Right forelimb (tissue), 1 donor: ENCODE data around the gene SLC7A6.

Source experiments
- DNase-seq: peaks from one replicate; pipeline ENCODE4 v3.0.0-alpha.2; 2018

SLC7A6 gene

DNA sequence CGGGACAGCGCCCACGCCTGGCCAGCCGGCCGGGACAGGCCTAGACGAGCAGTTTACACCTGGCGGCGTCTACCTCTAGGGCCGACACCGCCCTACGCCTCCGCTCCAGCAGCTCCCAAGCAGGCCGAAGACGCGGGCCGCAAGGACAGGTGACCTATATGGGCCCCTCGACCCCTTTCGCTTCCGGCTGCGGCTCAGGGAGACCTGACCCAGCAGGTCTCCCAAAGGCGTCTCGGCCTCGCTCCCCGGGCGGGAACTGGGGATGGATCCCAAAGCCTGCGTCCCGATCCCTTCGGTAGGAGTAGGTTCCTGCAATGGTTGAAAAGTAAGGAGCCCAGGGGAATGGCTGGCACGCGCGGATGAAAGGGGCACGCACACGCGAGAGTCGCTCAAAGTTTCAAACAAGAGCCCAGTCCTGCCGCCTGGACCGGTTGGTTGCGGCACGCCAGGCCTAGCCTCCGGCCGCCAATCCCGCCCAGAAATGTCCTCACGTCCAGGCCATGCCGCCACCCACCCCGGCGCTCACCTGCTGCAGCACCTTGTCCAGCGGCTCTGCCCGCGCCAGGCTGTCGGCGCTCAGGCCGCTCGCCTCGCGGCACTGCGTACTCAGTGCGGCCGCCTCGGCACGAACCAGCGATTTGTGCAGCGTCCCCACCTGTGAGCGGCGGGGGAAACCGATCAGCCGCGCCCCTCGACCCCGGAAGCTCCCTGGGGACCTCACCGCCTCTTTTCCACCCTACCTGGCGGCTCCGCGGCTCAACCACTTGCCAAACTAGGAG lies 29.0 kb upstream of the SLC7A6 start:
- DNase-seq = no peak

DNA sequence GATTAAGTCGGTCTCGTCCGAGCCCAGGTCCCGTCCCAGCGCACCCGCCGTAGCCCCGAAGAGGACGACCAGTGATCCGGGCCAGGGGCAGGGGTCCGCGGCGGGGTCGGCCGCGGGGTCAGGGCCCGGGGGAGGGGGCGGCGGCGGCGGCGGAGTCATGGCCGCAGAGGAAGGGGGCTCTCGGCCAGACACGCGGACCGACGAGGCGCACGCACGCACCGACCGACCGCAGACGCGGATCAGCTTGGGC lies 28.5 kb upstream of the SLC7A6 start, which contains the start of gene ESRP2:
Gene ESRP2 (minus strand): TSS at position 241 of the 250 bp plus-strand sequence. CDS start 82 bp downstream, at position 159.
- DNase-seq = no peak

DNA sequence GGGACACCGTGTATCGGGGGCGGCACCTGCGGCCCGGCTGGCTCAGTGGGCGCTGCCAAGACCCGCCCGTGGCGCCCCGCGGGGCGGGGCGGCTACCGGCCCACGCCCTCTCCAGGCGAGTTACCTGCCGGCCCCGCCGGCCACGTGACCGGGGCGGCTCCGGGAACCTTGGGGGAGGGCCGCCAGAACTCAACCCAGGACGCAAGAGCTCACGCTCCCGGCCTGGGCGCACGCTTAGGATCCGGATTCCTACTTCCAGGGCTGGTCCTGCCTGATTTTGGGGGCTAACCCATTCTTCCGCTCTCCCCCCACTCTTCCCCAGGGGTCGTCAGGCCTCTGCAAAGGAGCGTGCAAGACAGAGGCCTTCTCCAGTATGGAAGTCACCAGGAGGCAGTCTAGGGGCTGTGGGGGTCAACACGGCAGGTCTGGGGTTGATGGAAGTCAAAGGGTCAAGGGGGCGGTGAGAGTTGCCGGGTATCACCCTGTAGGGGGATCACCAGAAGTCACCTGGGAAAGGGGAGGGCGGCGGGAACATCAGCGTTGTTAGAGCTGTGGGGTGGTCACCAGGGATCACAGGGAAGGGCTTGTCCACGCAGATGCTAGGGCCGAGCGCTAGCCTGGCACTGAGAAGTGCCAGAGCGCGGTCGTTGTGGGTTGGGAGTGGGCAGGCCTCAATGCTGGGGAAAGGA lies 28.0 kb upstream of the SLC7A6 start:
- no peak for DNase-seq

DNA sequence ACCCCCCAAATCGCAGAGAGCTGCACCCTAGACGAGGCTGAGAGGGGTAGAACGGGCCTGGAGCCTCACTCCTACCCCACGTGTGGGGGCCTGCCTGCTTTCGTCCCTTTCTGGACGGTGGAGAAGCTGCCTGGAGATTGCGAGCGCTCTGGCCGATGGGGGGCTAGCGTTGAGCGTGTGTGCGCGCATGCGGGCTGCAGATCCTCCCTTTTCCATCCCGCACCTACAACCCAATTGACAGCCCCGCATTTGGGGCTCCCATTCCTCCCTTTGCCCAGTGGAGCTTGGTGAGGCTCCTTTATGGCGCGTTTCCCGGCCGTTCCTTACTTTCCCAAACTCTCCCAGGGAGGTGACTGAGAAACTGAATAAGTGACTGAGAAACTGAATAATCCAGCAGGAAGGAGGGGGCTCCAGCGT lies 27.5 kb upstream of the SLC7A6 start:
- no peak for DNase-seq

DNA sequence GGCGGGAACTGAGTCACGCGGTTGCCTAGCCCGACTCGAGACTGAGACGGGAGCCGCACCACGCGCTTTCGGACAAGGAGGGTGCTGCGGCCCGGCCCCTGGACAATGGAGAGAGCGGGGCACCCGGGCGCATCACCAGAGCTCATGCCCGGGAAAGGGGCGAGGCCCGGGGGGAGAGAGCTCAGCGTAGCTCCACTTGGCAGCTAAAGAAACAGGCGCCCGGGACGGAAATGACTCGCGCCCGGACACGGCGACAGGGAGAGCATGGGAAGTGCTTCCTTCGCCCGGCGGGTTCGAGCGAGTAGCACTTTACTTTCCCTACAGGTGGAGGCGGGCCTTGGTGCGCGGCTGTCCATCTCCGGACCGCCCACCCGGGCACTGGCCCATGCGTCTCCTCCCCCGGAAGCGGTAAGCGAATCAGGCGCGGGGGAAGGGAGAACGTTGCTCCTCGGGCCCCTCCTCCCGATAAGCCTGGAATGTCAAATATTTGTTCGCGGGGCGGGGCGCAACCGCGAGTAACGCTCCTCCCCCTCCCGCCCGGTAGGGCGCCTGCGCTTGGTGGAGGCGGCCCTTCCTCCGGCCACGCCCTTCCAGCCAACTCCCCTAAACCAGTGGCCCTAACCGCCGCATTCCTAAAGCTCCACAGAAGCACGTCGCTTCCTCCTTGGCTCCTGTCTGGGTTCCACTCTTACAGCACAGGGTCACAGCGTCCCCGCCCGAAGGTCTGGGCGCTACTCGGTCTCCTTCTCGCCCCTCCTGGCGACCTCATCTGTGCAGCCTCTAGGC lies 26.9 kb upstream of the SLC7A6 start:
- DNase-seq = peak; percentile 97

DNA sequence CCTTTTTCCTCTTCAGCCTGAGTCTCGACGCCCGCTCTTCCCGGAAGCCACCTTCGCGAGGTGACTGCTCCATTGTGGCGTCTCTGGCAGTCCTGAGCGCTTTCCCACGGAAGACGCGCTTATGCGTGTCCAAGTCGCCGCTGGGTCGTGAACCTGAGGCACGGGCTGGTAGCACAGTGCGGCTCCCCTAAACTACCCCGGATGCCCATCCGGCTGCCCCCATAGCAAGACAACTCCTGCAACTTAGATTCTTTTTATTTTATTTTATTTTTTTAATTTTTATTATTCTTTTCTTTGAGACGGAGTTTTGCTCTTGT lies 26.3 kb upstream of the SLC7A6 start:
- DNase-seq = no peak

DNA sequence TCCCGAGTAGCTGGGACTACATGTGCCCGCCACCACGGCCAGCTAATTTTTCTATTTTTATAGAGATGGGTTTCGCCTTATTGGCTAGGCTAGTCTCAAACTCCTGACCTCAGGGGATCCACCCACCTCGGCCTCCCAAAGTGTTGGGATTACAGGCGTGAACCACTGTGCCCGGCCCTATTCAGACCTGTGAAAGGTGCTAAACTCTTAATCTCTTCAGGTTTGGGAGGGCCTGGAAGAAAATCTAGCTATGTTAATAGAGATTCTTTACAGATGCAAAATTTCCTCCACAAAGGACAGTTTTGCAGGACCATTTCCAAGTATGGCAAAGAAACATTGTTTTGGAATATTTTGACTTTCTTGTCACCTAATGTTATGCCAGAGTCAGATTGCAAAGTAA lies 22.2 kb upstream of the SLC7A6 start:
- DNase-seq = no peak

DNA sequence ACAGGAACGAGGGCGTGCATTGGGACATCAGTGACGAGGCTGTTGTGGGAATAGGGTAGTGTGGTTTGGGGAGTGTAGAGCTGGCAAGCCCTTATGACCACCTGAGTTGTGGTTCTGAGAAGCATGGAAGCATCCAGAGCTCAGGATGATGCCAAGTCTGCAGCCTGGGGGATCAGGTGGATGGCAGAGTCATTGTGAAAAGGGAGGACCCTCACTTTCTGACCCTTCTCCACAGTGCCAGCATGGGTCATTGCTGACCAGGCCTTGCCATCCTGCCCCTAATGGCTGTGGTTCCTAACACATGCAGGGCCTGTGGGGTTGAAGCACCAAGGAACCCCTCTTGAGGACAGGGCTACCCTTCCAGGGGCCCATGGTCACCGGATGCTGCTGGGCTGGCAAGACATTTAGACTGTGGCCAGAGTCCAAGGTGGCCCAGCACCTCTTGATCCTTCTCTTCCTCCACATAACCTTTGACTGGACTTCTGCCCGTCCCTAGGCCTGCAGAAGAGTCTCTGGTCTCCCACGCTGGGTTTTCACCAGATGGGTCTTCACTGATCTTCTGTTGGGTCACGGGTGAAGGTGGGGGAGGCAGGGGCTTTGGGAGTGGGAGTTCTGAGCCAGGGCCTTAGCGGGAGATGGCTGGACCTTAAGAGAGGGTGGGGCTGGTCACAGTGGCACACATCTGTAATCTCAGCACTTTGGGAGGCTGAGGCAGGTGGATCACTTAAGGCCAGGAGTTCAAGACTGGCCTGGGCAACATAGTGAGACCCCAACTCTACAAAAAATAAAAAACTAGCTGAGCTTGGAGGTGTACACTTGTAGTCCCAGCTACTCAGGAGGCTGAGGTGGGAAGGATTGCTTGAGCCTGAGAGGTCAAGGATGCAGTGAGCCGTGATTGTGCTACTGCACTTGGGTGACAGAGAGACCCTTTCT lies 21.1 kb upstream of the SLC7A6 start:
- DNase-seq = no peak

DNA sequence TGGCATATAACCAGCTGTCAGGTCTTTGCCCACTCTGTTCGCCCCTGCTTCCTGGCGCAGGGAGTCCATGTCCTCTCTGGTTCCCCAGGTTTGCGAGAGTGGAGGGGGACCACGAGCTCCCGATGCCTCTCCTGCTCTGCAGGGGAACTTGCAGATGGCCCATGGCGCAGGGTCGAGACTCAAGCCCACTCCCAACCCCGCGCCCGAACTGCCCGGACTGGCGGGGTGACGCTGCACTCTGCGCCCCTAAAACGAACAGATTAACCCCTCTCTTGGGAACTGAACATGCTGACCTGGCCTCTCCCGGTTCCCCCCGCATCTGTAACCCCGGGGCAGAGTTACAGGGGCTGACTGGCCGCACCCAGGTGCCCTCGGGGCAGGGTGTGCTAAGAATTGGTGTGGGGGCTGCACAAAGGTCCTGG lies 19.8 kb upstream of the SLC7A6 start:
- DNase-seq = no peak

DNA sequence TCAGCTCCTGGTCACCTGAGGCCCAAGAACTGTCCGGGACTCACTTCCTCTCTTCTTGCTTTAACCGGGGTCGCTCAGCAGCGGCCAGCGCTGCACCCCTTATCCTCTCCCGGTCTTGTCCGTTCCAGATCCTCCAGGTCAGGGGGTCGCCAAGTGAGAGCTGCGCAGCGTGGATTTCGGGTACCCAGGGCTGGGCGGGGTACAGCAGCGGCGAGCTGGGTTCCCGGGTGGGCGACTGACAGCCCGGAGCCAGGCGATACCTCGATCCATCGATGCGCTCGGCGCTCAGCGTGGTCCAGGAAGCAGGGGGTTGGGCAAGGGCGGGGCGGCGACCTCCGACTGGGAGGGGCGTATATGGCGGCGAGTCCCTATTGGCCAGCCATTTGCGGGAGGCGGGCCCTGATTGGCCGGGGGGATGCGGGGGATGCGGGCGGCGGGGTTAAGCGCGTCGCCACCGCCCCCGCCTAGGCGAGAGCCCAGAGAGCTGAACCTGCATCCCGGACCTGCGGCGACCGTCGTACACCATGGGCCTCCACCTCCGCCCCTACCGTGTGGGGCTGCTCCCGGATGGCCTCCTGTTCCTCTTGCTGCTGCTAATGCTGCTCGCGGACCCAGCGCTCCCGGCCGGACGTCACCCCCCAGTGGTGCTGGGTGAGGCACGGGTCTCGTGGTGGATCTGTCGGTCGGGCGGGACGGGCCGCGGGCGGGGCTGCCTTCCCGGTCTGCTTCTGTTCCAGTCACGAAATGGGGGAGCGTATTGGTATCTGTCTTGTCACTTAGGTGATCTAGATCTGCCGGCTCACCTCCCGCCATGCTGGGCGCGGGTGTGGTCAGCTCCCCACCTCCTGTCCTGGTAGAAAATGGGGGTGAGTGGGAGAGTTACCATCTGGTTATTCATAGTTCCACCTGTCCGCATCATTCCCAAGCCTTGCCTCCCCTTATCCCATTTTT lies 19.1 kb upstream of the SLC7A6 start, which contains the start of gene PLA2G15:
Gene PLA2G15 (plus strand): TSS at position 471 of the 951 bp plus-strand sequence. CDS start 54 bp downstream, at position 525.
- peak; percentile 99 for DNase-seq

DNA sequence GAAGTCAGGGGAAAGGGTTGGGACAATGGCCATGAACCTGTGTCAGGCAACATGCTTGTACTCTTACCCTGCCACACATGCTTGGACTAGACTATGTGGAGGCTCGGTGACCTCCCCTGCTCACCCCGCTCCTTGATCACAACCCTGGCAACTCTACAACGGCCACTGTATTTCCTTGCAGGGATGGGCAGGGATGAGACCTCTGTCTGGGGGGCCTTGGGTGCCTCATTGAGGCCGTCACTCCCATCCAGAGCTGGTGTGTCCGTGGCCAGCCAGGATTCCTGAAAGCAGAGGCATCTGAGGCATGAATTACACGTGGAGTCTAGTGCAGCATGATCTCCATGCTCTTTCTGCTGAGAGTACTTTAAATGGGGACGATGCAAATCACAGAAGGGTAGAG lies 18.2 kb upstream of the SLC7A6 start:
- DNase-seq = no peak

DNA sequence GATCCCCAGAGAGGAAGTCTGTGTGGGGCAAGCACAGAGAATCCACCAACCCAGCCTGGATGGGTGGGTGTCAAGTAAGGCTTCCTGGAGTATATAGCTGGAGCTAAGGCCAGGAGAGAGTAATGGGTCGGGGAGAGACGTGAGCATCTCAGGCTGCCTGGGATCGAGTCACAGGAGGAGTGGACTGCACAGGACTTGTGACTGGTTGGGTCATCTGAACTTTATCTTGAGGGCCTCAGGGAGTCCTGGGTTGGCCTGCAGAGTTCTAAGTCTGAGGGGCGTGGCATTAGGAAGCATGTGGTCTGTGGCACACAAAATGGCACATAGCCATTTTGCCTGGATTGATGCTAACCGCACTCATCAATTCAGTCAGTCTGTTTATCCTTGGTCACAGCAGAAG lies 17.7 kb upstream of the SLC7A6 start:
- DNase-seq = no peak

DNA sequence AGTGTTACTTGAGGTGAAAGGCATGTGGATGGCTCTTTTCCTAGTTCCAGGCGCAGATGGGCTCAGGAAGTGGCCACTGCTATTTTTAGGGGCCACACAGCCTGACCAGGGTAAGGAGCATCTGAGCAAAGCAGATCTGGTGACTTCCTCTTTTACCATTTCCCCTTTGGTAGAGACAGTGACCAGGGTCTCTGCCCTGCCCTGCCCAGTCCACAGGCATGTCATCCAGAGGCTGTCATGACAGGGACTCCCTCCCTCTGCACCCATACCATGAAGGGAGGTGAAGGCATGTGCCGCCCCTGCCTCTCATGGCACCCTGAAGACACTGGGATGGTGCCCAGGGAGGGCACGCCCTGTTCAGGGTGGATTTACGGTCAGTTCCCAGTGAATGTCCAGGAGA lies 16.9 kb upstream of the SLC7A6 start:
- no peak for DNase-seq

DNA sequence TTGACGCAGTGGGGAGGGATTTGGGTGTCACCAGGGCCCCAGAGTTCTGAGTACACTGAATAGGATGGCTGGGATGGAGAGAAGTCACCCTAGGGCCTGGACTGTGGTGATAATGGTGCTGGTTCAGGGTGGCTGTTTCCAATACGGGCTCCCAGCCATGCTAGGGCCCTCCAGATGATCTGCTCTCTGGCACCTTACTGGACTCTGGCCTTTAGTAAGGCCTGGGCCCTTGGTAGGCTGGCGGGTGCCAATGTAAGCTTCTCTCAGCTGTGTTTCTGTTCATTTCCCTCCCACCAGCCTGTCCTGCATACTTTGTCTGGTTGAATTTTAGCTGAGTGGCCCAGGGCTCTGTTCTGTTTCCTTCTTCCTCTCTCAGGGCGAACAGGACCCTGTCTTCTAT lies 16.4 kb upstream of the SLC7A6 start:
- DNase-seq = no peak

DNA sequence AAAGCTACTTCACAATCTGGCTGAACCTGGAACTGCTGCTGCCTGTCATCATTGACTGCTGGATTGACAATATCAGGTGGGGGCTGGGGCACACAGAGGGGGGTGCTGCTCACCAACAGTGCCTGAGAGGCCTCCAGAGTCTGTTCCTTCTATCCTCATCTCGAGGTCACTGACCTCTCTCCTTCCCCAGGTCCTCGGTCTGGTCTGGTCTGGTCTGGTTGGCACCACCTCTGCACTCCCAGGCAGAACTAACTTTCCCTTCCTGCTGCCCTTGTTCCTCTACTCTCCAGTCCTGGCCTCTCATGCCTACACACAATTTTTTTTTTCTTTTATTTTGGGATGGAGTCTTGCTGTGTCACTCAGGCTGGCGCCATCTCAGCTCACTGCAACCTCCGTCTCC lies 15.0 kb upstream of the SLC7A6 start:
- DNase-seq = no peak

DNA sequence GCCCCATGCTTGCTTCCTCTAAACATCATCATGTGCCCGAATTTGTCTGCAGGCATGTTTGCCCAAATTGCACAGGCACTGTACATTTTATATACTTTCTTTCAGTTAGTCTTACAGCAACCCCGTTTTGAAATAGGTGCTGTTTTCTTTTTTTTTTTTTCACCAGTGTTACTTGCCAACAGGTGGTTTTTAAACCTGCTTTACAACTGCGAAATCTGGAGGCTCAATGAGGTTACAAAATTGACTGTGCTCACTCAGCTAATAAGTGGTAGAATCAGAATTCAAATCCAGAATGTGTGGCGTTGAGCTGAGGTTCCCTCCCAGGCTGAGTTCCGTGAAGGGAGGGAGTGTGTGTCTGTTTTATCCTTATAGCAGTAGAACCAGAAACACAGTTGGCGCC lies 13.4 kb upstream of the SLC7A6 start:
- DNase-seq = no peak

DNA sequence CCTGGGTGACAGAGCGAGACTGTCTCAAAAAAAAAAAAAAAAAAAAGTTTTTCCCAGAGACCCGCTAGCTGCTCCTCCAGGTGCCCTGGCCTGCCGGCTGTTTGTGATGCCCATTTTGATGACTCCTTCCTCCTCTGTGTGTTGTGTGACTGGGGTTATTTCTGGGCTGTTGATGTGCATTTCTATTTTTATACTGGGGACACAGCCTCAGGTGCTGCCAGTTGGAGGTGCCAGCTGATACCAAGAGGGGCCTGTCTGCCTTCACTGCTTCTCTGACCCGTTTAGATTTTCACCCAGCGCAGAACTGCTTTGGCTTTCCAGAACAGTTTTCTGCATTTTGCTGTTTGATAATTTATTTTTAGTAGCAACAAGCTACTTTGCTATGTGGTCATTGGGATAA lies 12.5 kb upstream of the SLC7A6 start:
- no peak for DNase-seq

DNA sequence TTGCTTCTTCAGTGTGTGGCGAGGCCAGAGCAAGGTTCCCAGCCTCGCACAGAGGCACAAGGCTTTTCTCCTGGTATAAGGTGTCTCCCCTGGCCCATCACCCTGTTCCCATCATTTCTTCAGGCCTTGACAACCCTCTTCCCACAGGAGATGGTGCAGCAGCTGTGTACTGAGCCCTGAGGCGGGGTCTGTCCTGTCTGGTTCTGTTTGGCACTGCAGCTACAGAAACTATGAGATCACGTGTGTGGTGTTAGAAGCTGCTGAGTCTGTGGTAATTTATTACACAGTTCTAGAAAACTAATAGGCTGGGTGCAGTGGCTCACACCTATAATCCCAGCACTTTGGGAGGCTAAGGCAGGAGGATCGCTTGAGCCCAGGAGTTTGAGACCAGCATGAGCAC lies 11.9 kb upstream of the SLC7A6 start:
- DNase-seq = no peak

DNA sequence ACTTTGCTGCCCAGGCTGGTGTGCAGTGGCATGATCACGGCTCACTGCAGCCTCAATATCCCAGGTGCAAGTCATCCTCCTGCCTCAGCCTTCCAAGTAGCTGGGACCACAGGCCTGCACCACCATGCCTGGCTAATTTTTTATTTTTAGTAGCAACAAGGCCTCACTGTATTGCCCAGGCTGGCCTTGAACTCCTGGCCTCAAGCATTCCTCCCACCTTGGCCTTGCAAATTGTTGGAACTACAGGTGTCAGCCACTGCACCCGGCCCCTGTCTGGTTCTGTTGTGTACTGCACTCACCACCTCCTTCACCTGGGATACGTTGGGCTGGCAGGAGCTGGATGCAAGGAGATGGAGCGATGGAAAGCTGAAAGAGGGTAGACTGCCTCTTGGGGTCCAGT lies 10.6 kb upstream of the SLC7A6 start:
- DNase-seq = no peak

DNA sequence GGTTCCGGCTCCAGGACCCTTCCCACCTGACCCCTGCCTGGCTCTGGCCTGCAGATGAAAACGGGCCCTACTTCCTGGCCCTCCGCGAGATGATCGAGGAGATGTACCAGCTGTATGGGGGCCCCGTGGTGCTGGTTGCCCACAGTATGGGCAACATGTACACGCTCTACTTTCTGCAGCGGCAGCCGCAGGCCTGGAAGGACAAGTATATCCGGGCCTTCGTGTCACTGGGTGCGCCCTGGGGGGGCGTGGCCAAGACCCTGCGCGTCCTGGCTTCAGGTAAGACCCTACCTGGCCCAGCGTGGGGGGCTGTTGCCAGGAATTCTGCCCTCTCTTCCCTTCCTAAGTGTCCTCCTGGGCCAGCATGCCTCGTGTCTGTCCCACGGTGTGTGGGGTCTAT lies 8.6 kb upstream of the SLC7A6 start:
- DNase-seq = no peak

DNA sequence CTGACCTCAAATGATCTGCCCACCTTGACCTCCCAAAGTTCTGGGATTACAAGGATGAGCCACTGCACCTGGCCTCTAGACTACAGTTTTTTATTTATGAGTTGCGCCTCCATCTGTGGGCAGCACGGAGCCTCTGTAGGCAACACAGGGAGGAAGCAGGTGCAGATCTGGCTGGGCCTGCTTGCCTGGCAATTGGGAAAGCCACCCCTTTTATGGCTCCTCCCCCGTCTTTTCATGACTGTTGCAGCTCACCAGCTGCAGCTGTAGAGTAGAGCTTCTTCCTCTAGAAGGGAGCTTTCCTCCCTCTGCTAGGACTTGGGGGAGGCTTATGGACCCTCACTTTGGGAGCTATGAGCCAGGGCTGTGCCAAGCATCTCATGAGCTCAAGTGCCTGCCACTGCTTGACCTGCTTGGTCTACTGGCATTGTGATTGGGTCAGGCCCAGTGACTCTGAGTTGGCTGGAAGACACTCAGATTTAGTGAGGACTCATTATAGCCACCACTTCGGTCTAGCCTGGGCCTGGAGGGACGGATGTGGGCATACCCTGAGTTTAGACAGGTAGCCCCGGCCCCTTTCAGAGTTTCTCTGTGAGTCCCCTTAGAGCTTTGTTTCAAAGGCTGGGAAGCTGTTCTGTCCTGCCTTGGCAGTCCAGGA lies 6.9 kb upstream of the SLC7A6 start:
- DNase-seq = no peak
